K562 (cell line): ENCODE data around the gene USP13.

Experiments used
- CCAR2 ChIP-seq: fragments of 200-400 bp; formaldehyde crosslinking; IDR thresholded peaks from 2 replicates; pipeline ENCODE4 v1.6.1; 2017; ENCODE audit warnings: mild to moderate bottlenecking, low read depth, low read length
- CTCF ChIP-seq, 3 experiments: IDR thresholded peaks in 2 of 3; conservative IDR thresholded peaks in 1 of 3; 2 replicates each; pipeline ENCODE4 v1.5.1; 2011 to 2012; ENCODE audit warnings: low read length in 3 of 3, mild to moderate bottlenecking in 3 of 3, control low read depth in 2 of 3, improper control_type of control experiment in 1 of 3, inconsistent platforms in 1 of 3, low read depth in 1 of 3, mixed read lengths in 1 of 3, moderate library complexity in 1 of 3; ENCODE audit not compliant: insufficient read depth in 2 of 3
- MCM3 ChIP-seq: fragments of 450-650 bp; IDR thresholded peaks from 2 replicates; pipeline ENCODE4 v1.6.1; 2016
- NCOA2 ChIP-seq, 2 experiments: fragments of 450-650 bp; IDR thresholded peaks; 2 replicates each; pipeline ENCODE4 v1.6.1; 2018; ENCODE audit warnings: mild to moderate bottlenecking in 2 of 2, moderate library complexity in 1 of 2; ENCODE audit not compliant: partially characterized antibody in 2 of 2
- NONO ChIP-seq, 2 experiments: fragments of 200-400 bp in 1 of 2; fragments of 450-650 bp in 1 of 2; formaldehyde crosslinking in 1 of 2; IDR thresholded peaks; 2 replicates each; pipeline ENCODE4 v1.6.1; 2017; ENCODE audit warnings: low read depth in 2 of 2, mild to moderate bottlenecking in 2 of 2, moderate library complexity in 2 of 2, low read length in 1 of 2
- POLR2A ChIP-seq: fragments of 450-650 bp; conservative IDR thresholded peaks from 2 replicates; pipeline ENCODE4 v1.6.1; 2016
- RAD51 ChIP-seq: fragments of 450-650 bp; IDR thresholded peaks from 2 replicates; pipeline ENCODE4 v1.7.1; 2016; ENCODE audit warnings: low read depth, mild to moderate bottlenecking, borderline replicate concordance
- ZNF239 ChIP-seq: fragments of 250-450 bp; sonication (Bioruptor Pico); IDR thresholded peaks from 2 replicates; pipeline ENCODE4 v1.4.0; 2020; ENCODE audit warnings: mild to moderate bottlenecking
- ZNF24 ChIP-seq: fragments of 450-650 bp; IDR thresholded peaks from 2 replicates; pipeline ENCODE4 v1.6.1; 2016
- ZNF384 ChIP-seq: IDR thresholded peaks from 2 replicates; pipeline ENCODE4 v1.6.1; 2012; ENCODE audit warnings: low read depth, low read length, improper control_type of control experiment

GRCh38 chr3:179807588-179807987, 154.7 kb downstream of the USP13 start:
- TF ChIP-seq CTCF (IDR thresholded peaks at IDR 0.05 in 2 of 3, conservative IDR thresholded peaks at IDR 0.05 in 1 of 3; ENCODE audit: insufficient read depth in 2 of 3, low read depth in 1 of 3, low read length in 3 of 3) (no peak), ZNF239 (CRISPR knock-in tag) (no peak), ZNF24 (no peak), NCOA2 (IDR thresholded peaks at IDR 0.05; ENCODE audit: partially characterized antibody in 2 of 2) (no peak), CCAR2 (no peak), ZNF384 (no peak), RAD51 (no peak), POLR2A (no peak), NONO (IDR thresholded peaks at IDR 0.05; ENCODE audit: low read depth in 2 of 2, low read length in 1 of 2) (no peak), MCM3 (no peak)
